SK-N-SH (cell line): Measurements from ENCODE around the gene CHEK2.

ENCODE experiments used
- FOXJ3 ChIP-seq: sonication (generic); formaldehyde crosslinking; IDR thresholded peaks from 2 replicates; pipeline ENCODE4 v1.5.1; 2020; ENCODE audit warnings: mild to moderate bottlenecking, missing genetic modification reagents
- MXI1 ChIP-seq: IDR thresholded peaks from 2 replicates; pipeline ENCODE4 v1.6.1; 2012; ENCODE audit warnings: mild to moderate bottlenecking, low read depth, low read length, improper control_type of control experiment

DNA sequence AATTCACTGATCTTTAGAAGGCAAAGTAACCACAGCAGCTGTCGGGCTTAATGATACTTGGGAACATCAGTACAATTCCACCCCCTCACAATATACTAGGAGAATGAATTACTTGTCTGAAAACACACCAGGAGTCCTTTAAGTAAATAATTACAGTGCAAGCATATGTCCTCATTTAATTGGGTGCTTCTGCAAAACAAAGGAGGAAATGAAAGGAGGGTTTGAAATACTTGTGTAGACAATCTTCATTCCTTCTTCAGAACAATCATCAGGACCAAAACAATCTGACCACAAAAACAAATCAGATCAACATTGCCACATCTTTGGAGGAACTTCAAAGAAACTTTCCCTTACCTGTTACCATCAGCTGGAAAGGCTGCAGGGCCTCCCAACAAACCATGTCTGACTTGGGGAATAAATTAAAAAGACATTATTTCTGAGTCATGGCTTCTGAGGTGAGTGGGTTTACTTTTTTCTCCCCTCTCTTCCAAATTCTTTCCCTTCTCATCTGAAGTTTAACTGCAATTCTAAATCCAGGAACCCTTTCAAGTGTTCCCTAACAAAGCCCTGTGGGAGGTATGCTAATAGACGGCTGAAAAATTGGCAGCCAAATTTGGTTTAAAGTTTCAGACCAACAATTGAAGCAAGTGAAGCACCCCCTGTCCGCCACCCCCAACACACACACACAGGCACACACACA lies 18.4 kb upstream of the CHEK2 start:
- no peak for TF ChIP-seq FOXJ3 (CRISPR knock-in tag)
- TF ChIP-seq MXI1: no peak
